Measurements from ENCODE around the gene SLC39A6. TPM values are rescaled to one million over a fixed set of nuclear protein-coding genes. Genes with fewer than 3 reads are reported as not detected.

SLC39A6 gene
- polyA plus RNA-seq, 1 of the 3 experiments (the other 2 are of a cell fraction), result 67.4 TPM

DNA sequence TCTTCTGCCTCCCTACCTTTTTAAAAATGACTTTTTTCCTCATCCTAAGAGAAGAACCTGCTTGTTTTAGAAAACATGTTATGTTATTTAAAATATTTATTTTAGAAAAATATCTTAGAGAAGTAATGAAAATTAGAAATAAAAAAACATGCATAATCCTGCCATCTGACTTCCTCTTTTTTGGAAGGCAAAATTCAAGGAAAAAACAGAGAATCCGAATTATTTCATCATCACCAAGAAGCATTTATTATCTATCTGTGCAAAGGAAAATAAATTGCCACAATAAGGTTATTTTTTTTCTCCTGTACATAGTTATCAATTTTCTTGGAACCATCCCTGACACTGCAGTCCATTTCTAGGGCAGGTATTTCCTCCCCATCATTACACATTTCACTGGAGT lies 14.4 kb downstream of the SLC39A6 start:
- Histone ChIP-seq H3K36me3 (replicated peaks in 1 of 2; ENCODE audit: control insufficient read depth in 1 of 2, insufficient read depth in 2 of 2, low read length in 1 of 2) (peaks cover 77 to 80% of the 10 kb centered on the region in 2 experiments), H3K27ac (ENCODE audit: low read depth in 2 of 2, low read length in 1 of 2) (no peak overlapping the region), H3K9me3 (no peaks in the 10 kb centered on the region), H3K9ac (no peak overlapping the region), H3K27me3 (ENCODE audit: insufficient read depth) (no peaks in the 10 kb centered on the region), H3F3A (replicated peaks; ENCODE audit: insufficient read depth) (no peaks in the 10 kb centered on the region), H3K79me2 (ENCODE audit: insufficient read depth) (no peaks in the 10 kb centered on the region), H3K4me3 (ENCODE audit: low read depth in 2 of 2, low read length in 1 of 2) (no peak overlapping the region), H2AFZ (ENCODE audit: low read depth) (no peak overlapping the region), H3K4me1 (ENCODE audit: control insufficient read depth in 1 of 2, insufficient read depth in 2 of 2, low read depth in 1 of 2, low read length in 1 of 2) (no peaks in the 10 kb centered on the region), H3K4me2 (no peak overlapping the region), H3K9me2 (no peaks in the 10 kb centered on the region), H4K20me1 (ENCODE audit: insufficient read depth) (no peaks in the 10 kb centered on the region)
- no peak for DNase-seq
- CTCF ChIA-PET, result no interaction called here
- TF ChIP-seq, protein P1, sequence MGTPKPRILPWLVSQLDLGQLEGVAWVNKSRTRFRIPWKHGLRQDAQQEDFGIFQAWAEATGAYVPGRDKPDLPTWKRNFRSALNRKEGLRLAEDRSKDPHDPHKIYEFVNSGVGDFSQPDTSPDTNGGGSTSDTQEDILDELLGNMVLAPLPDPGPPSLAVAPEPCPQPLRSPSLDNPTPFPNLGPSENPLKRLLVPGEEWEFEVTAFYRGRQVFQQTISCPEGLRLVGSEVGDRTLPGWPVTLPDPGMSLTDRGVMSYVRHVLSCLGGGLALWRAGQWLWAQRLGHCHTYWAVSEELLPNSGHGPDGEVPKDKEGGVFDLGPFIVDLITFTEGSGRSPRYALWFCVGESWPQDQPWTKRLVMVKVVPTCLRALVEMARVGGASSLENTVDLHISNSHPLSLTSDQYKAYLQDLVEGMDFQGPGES (IDR thresholded peaks at IDR 0.05; ENCODE audit: low read depth, low read length), result no peak
- TF ChIP-seq MXI1 (IDR thresholded peaks at IDR 0.05; ENCODE audit: low read depth, low read length) (no peak), FOXJ3 (CRISPR knock-in tag; IDR thresholded peaks at IDR 0.05) (no peak), TAF1 (IDR thresholded peaks at IDR 0.05; ENCODE audit: borderline replicate concordance, low read depth, low read length) (no peak), FOSL2 (IDR thresholded peaks at IDR 0.05; ENCODE audit: borderline replicate concordance, low read depth) (no peak), EZH2phosphoT487 (IDR thresholded peaks at IDR 0.05; ENCODE audit: borderline replicate concordance, low read depth) (no peak), EP300 (IDR thresholded peaks at IDR 0.05; ENCODE audit: borderline replicate concordance in 1 of 2, low read depth in 1 of 2, low read length in 1 of 2) (no peak), RXRA (IDR thresholded peaks at IDR 0.05; ENCODE audit: borderline replicate concordance, low read depth) (no peak), NRF1 (IDR thresholded peaks at IDR 0.05; ENCODE audit: low read depth, low read length) (no peak), YY1 (IDR thresholded peaks at IDR 0.05; ENCODE audit: low read depth) (no peak), MEF2A (IDR thresholded peaks at IDR 0.05; ENCODE audit: borderline replicate concordance, low read depth) (no peak), POLR2AphosphoS5 (IDR thresholded peaks at IDR 0.05; ENCODE audit: low read depth, low read length) (no peak), FOXM1 (IDR thresholded peaks at IDR 0.05; ENCODE audit: low read depth) (no peak)
- TF ChIP-seq, protein P2, sequence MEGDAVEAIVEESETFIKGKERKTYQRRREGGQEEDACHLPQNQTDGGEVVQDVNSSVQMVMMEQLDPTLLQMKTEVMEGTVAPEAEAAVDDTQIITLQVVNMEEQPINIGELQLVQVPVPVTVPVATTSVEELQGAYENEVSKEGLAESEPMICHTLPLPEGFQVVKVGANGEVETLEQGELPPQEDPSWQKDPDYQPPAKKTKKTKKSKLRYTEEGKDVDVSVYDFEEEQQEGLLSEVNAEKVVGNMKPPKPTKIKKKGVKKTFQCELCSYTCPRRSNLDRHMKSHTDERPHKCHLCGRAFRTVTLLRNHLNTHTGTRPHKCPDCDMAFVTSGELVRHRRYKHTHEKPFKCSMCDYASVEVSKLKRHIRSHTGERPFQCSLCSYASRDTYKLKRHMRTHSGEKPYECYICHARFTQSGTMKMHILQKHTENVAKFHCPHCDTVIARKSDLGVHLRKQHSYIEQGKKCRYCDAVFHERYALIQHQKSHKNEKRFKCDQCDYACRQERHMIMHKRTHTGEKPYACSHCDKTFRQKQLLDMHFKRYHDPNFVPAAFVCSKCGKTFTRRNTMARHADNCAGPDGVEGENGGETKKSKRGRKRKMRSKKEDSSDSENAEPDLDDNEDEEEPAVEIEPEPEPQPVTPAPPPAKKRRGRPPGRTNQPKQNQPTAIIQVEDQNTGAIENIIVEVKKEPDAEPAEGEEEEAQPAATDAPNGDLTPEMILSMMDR (IDR thresholded peaks at IDR 0.05), result no peak
- TF ChIP-seq, protein P3, sequence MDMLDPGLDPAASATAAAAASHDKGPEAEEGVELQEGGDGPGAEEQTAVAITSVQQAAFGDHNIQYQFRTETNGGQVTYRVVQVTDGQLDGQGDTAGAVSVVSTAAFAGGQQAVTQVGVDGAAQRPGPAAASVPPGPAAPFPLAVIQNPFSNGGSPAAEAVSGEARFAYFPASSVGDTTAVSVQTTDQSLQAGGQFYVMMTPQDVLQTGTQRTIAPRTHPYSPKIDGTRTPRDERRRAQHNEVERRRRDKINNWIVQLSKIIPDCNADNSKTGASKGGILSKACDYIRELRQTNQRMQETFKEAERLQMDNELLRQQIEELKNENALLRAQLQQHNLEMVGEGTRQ (IDR thresholded peaks at IDR 0.05; ENCODE audit: borderline replicate concordance, low read depth, low read length), result no peak
- 77% methylated on average over 1 of the region's 1 CpG for WGBS (ENCODE audit: low lambda C conversion rate)
- POLR2A ChIA-PET, result no interaction called here

All from SK-N-SH (cell line).